HEK293 (cell line): ENCODE measurements around the gene TRIM24.

Experiments
- ZFP41 ChIP-seq: fragments of 450-650 bp; formaldehyde crosslinking; IDR thresholded peaks from 2 replicates; pipeline ENCODE4 v1.5.1; 2016; ENCODE audit warnings: missing biosample characterization, missing genetic modification characterization, borderline replicate concordance
- ZNF121 ChIP-seq: fragments of 450-650 bp; formaldehyde crosslinking; IDR thresholded peaks from 2 replicates; pipeline ENCODE4 v1.5.1; 2016; ENCODE audit warnings: missing biosample characterization, missing genetic modification characterization
- ZNF501 ChIP-seq: fragments of 450-650 bp; formaldehyde crosslinking; IDR thresholded peaks from 2 replicates; pipeline ENCODE4 v1.5.1; 2016; ENCODE audit warnings: missing biosample characterization, missing genetic modification characterization
- TF ChIP-seq, protein P1 (sequence below): fragments of 450-650 bp; formaldehyde crosslinking; IDR thresholded peaks from 2 replicates; pipeline ENCODE4 v1.5.1; 2016; ENCODE audit warnings: missing biosample characterization, missing genetic modification characterization
- TF ChIP-seq, protein P2 (sequence below): fragments of 450-650 bp; formaldehyde crosslinking; IDR thresholded peaks from 2 replicates; pipeline ENCODE4 v1.5.1; 2016; ENCODE audit warnings: missing biosample characterization, missing genetic modification characterization
- TF ChIP-seq, protein P3 (sequence below): fragments of 450-650 bp; formaldehyde crosslinking; IDR thresholded peaks from 2 replicates; pipeline ENCODE4 v1.5.1; 2016; ENCODE audit warnings: missing biosample characterization, missing genetic modification characterization

DNA sequence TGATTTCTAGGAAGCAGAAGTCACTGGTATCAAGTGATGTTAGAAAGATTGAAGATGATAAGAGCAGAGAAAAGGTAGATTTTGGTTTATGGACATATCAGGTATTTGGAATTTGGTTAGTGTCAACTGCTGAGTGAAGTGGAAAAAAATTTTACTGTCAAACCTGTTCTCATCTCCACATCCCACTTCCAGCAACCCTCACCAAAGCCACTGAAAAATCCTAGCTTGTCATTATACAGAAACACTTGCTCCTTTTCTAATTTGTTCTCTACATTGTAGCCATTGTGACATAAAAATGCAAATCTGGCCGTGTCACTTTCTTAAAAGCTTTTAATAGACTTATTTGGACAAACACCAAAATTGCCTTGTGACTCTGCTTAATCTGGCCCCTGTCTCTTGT is 54.0 kb downstream of the TRIM24 start:
- TF ChIP-seq, protein P1, sequence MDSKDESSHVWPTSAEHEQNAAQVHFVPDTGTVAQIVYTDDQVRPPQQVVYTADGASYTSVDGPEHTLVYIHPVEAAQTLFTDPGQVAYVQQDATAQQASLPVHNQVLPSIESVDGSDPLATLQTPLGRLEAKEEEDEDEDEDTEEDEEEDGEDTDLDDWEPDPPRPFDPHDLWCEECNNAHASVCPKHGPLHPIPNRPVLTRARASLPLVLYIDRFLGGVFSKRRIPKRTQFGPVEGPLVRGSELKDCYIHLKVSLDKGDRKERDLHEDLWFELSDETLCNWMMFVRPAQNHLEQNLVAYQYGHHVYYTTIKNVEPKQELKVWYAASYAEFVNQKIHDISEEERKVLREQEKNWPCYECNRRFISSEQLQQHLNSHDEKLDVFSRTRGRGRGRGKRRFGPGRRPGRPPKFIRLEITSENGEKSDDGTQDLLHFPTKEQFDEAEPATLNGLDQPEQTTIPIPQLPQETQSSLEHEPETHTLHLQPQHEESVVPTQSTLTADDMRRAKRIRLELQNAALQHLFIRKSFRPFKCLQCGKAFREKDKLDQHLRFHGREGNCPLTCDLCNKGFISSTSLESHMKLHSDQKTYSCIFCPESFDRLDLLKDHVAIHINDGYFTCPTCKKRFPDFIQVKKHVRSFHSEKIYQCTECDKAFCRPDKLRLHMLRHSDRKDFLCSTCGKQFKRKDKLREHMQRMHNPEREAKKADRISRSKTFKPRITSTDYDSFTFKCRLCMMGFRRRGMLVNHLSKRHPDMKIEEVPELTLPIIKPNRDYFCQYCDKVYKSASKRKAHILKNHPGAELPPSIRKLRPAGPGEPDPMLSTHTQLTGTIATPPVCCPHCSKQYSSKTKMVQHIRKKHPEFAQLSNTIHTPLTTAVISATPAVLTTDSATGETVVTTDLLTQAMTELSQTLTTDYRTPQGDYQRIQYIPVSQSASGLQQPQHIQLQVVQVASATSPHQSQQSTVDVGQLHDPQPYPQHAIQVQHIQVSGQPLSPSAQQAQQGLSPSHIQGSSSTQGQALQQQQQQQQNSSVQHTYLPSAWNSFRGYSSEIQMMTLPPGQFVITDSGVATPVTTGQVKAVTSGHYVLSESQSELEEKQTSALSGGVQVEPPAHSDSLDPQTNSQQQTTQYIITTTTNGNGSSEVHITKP (tag by site-specific recombination) = no peak
- TF ChIP-seq, protein P2, sequence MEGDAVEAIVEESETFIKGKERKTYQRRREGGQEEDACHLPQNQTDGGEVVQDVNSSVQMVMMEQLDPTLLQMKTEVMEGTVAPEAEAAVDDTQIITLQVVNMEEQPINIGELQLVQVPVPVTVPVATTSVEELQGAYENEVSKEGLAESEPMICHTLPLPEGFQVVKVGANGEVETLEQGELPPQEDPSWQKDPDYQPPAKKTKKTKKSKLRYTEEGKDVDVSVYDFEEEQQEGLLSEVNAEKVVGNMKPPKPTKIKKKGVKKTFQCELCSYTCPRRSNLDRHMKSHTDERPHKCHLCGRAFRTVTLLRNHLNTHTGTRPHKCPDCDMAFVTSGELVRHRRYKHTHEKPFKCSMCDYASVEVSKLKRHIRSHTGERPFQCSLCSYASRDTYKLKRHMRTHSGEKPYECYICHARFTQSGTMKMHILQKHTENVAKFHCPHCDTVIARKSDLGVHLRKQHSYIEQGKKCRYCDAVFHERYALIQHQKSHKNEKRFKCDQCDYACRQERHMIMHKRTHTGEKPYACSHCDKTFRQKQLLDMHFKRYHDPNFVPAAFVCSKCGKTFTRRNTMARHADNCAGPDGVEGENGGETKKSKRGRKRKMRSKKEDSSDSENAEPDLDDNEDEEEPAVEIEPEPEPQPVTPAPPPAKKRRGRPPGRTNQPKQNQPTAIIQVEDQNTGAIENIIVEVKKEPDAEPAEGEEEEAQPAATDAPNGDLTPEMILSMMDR = no peak
- TF ChIP-seq ZFP41 (no peak), ZNF121 (tag by site-specific recombination) (no peak), ZNF501 (tag by site-specific recombination) (no peak)
- TF ChIP-seq, protein P3, sequence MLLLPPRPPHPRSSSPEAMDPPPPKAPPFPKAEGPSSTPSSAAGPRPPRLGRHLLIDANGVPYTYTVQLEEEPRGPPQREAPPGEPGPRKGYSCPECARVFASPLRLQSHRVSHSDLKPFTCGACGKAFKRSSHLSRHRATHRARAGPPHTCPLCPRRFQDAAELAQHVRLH (tag by site-specific recombination) = no peak
